HG03135 (cell line): ENCODE data around the gene TLK1.
A peak's percentile ranks its signal among the peaks of the same experiment; 100 is the strongest.

ENCODE experiments used
- ATAC-seq: cut with Tn5 transposase; IDR thresholded peaks from one replicate; pipeline ENCODE4 v1.9.1; 2021; ENCODE audit warnings: mild to moderate bottlenecking, moderate library complexity; ENCODE audit not compliant: unreplicated experiment

The TLK1 gene

GRCh38 chr2:170969872-170970496 lies 190.7 kb downstream of the TLK1 start:
- no peak for ATAC-seq

GRCh38 chr2:170969030-170969429 lies 191.7 kb downstream of the TLK1 start:
- ATAC-seq = no peak

- ATAC-seq = no peak
These were observed 192.3 kb downstream of the TLK1 start for GRCh38 chr2:170968205-170969003.

DNA sequence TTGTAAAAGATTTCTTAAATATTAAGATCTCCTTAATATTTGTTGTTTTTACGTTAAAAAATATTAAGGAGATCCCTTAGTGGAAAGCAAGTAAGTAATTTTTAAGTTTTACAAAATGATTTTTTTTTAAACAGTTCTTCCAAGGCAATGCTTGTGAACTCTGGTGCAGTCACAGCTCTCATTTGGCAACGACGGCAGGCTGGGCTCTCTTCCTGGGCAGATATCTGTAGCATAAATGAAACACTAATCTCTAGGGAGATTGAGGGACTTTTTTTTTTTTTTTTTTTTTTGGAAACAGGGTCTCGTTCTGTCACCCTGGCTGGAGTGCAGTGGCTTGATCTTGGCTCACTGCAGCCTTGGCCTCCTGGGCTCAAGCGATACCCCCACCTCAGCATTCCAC lies 193.1 kb downstream of the TLK1 start:
- ATAC-seq = no peak

GRCh38 chr2:170966648-170967396 lies 193.9 kb downstream of the TLK1 start:
- no peak for ATAC-seq

DNA sequence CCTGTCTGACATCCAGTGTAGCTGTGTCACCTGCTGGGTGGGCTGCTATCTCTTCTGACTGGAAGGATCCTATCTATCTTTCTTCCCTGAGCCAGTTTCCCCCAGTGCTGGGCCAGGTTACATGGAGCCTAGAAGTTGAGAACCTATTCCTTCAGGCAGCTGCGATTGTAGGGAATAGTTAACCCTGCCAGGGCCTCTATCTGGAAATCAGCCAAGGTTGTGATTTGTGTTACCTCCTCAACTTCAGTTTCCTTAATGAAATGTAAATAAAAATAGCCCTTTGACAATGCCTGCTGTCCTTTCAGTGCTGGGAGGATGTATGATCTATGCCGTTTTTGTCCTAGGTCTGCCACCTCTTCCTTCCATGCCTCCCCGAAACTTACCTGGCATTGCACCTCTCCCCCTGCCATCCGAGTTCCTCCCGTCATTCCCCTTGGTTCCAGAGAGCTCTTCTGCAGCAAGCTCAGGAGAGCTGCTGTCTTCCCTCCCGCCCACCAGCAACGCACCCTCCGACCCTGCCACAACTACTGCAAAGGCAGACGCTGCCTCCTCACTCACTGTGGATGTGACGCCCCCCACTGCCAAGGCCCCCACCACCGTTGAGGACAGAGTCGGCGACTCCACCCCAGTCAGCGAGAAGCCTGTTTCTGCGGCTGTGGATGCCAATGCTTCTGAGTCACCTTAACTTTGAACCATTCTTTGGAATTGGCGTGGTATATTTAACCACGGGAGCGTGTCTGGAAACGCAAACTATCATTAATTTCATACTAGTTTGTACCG lies 195.1 kb downstream of the TLK1 start:
- no peak for ATAC-seq

DNA sequence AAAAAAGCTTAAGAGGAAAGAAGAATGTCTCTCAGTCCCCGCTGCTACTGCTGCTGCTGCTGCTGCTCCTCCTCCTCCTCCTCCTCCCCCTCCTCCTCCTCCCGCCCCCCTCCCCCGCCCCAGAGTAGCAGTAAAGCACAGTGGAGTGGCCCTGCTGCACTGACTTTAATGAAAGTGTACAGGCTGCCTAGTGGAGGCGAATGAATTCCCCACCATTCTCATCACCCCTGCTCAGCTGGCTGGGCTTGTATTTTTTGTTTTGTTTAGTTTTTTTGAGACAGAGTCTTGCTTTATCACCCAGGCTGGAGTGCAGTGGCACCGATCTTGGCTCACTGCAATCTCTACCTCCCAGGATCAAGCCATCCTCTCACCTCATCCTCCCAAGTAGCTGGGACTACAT lies 197.3 kb downstream of the TLK1 start:
- ATAC-seq = no peak

DNA sequence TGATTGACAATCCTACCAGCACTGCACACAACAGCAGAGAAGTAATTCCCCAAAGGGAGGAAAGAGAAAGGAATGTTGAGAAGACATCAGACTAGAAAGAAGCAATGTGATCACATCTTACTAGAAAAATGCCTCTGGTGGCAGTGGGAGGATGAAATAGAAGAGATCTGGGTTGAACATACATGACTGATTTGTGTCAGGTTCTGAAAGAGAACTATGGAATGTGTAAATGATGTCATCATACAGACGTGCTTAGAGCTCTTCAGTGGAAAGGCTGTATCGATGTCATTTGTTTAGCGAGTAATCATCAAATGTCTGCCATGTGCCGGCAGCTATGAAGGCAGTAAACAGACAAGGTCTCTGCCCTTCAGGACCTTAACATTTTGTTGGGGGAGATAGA lies 206.8 kb downstream of the TLK1 start:
- no peak for ATAC-seq

DNA sequence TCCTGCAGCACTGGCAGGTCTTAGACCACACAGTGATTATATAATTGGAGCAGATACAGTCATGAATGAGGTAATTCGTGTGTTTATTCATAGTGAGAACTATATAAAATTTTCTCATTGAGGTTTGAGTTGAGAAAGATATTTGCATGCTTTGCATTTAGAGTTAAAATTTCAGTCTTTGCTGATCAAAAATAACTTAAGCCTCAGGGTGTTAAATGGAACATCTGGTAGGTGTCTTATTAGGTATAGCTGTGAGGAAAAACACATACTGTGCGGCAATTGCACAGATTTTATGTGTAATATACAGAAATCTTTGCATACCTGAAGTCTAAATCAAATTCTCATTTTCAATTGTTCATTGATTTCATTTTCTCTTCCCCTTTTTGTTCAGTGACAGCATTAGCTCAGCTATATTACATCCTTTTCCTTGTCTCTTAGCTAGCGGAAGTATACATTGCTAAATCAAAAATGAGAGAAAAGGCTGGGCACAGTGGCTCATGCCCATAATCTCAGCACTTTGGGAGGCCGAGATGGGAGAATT lies 210.4 kb downstream of the TLK1 start:
- peak; percentile 78 for ATAC-seq

GRCh38 chr2:170949415-170949814 lies 211.3 kb downstream of the TLK1 start:
- no peak for ATAC-seq

DNA sequence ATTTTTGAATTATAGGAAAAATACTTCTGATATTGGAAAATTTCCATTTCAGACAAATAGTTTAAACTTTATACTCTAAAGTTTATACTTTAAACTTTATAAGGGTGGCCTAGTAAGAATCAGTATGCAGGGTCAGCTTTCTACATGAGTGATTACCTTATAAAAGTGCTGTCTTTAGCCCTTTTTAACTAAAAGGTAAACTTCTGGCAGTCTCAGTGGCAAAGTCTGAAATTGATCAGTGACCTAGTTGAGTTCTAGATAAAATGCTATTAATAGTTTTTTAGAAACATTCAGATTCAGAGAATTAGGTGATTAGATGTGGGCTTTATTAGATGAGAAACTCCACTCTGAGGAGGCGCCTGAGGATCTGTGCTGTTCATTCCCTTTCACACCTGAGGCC lies 216.1 kb downstream of the TLK1 start:
- ATAC-seq = no peak

DNA sequence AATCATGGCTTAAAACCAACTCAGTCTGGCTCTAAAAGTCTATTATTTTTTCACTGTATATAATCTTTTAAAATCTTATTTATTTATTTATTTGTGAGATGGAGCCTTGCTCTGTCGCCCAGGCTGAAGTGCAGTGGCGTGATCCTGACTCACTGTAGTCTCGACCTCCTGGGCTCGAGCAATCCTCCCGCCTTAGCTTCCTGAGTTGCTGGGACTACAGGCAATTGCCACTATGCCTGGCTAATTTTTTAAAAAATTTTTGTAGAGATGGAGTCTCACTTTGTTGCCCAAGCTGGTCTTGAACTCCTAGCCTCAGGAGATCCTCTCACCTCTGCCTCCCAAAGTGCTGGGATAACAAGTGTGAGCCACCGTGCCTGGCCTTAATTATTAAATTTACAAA lies 217.1 kb downstream of the TLK1 start:
- no peak for ATAC-seq

GRCh38 chr2:170943041-170943440 lies 217.7 kb downstream of the TLK1 start:
- no peak for ATAC-seq

DNA sequence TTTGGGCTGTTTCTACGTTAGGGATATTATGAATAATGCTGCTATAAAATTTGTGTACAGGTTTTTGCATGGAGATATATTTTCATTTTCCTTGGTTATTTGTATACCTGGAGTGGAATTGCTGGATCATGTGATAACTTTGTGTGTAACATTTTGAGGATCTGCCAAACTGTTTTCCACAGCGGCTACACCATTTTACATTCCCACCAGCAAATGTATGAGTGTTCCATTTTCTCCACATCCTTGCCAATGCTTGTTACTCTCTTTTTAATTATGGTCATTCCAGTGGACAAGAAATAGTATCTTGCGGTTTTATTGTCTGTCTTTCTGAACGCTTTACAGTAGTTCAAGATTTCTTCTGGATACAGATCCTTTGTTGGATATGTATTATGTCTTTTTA lies 218.1 kb downstream of the TLK1 start:
- ATAC-seq = no peak
